Measurements from ENCODE around the gene LRRC2. TPM values are rescaled to one million over a fixed set of nuclear protein-coding genes. Genes with fewer than 3 reads are reported as not detected.
"Not testable (repeated sequence)": the region's sequence is repeated elsewhere in the genome, so short reads cannot be mapped to it uniquely, and the experiment has no call there.

LRRC2 gene
- polyA plus RNA-seq, 6 donors from 2014 or later, result not detected

GRCh38 chr3:46594723-46595122, 28.6 kb upstream of the LRRC2 start:
- no peak overlapping the region for H3K4me3 Mint-ChIP-seq
- H3K27ac Mint-ChIP-seq, result no peak overlapping the region
- no peak for DNase-seq
- no peak for ATAC-seq (ENCODE audit: low read depth in 2 of 2)
- no peaks in the 10 kb centered on the region for H3K4me1 Mint-ChIP-seq
- peaks cover 4 to 12% (median 7%) of the 10 kb centered on the region in 3 donors for H3K27me3 Mint-ChIP-seq
- no peaks in the 10 kb centered on the region for H3K36me3 Mint-ChIP-seq
- no peaks in the 10 kb centered on the region for H3K9me3 Mint-ChIP-seq

DNA sequence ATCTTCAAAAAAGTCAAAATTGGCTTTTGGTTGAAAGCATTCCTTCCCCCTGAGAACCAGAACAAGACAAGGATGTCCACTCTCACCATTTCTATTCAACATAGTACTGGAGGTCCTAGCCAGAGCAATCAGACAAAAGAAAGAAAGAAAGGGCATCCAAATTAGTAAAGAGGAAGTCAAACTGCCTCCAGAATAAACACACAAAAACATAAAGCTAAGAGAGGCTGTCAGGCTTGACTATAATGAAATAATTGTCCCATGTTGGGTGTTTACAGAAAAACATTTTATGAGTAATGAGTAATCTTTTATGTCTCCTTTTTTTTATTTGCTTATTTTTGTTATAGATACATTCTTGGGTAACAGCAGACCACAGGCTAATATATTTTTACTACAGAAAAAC, 27.9 kb upstream of the LRRC2 start:
- Mint-ChIP-seq H3K27me3 (peaks cover 4 to 9% (median 9%) of the 10 kb centered on the region in 3 donors), H3K4me3 (no peak overlapping the region), H3K9me3 (no peaks in the 10 kb centered on the region), H3K27ac (no peak overlapping the region), H3K4me1 (no peaks in the 10 kb centered on the region), H3K36me3 (no peaks in the 10 kb centered on the region)
- ATAC-seq (ENCODE audit: low read depth in 2 of 2), result no peak
- no peak for DNase-seq

GRCh38 chr3:46593274-46593862, 27.3 kb upstream of the LRRC2 start:
- Mint-ChIP-seq H3K4me1 (no peaks in the 10 kb centered on the region), H3K27ac (peak overlapping the region in 1 of 6 donors; percentile 59), H3K27me3 (peaks cover 4 to 9% (median 9%) of the 10 kb centered on the region in 3 donors), H3K4me3 (no peak overlapping the region), H3K9me3 (no peaks in the 10 kb centered on the region), H3K36me3 (no peaks in the 10 kb centered on the region)
- DNase-seq, result no peak
- no peak for ATAC-seq (ENCODE audit: low read depth in 2 of 2)

DNA sequence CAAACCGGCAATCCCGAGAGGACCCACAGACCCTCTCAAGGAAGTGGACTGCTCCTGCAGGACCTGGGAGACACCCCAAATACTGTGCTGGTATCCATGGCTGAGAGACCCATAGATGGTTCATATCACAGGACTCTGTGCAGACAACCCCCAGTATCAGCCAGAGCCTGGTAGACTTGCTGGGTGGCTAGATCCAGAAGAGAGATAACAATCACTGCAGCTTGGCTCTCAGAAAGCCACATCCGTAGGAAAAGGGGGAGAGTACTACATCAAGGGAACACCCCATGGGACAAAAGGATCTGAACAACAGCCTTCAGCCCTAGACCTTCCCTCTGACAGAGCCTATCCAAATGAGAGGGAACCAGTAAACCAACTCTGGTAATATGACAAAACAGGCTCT, 21.2 kb upstream of the LRRC2 start:
- ATAC-seq (ENCODE audit: low read depth in 2 of 2); H3K9me3 Mint-ChIP-seq; DNase-seq; H3K4me3 Mint-ChIP-seq; H3K4me1 Mint-ChIP-seq; H3K36me3 Mint-ChIP-seq: not testable (repeated sequence)
- H3K27ac Mint-ChIP-seq, result peak overlapping the region in 1 of 6 donors; percentile 5
- H3K27me3 Mint-ChIP-seq, result peaks cover 6 to 27% (median 18%) of the 10 kb centered on the region in 3 donors

DNA sequence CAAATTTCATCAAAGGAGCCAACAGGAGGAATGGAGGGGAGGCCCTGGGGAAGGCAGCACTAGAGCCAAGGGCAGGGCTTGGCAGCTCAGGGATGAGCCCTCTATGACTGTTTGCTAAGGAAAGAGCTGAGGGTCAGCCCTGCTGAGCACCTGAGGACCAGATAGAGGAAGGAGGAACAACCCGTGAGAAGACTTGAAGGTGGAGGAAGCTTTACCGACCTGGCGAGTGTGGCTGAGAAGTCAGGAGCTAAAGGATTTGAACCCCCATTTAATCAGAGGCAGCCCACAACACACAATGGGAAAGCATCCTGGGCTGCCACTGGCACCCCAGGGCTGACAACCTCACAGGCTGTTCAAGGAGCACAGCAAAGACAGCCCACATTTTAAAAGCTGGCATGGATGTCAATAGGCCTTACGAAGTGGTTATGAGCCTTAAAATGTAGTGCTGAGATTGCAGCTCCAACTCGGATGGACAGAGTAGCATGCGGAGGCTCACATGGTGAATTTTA, 20.7 kb upstream of the LRRC2 start:
- Mint-ChIP-seq H3K9me3 (no peaks in the 10 kb centered on the region), H3K27me3 (peaks cover 9 to 27% (median 18%) of the 10 kb centered on the region in 3 donors), H3K36me3 (no peaks in the 10 kb centered on the region), H3K4me3 (no peak overlapping the region), H3K27ac (peak overlapping the region in 1 of 6 donors; percentile 5), H3K4me1 (no peaks in the 10 kb centered on the region)
- DNase-seq (no peak), ATAC-seq (ENCODE audit: low read depth in 2 of 2) (no peak)

- Mint-ChIP-seq H3K27me3 (peaks cover 11 to 32% (median 18%) of the 10 kb centered on the region in 3 donors), H3K4me3 (no peak overlapping the region), H3K4me1 (no peaks in the 10 kb centered on the region), H3K9me3 (no peaks in the 10 kb centered on the region), H3K27ac (no peak overlapping the region), H3K36me3 (no peaks in the 10 kb centered on the region)
- DNase-seq (no peak), ATAC-seq (ENCODE audit: low read depth in 2 of 2) (no peak)
Observed at GRCh38 chr3:46585799-46586693, 19.9 kb upstream of the LRRC2 start.

DNA sequence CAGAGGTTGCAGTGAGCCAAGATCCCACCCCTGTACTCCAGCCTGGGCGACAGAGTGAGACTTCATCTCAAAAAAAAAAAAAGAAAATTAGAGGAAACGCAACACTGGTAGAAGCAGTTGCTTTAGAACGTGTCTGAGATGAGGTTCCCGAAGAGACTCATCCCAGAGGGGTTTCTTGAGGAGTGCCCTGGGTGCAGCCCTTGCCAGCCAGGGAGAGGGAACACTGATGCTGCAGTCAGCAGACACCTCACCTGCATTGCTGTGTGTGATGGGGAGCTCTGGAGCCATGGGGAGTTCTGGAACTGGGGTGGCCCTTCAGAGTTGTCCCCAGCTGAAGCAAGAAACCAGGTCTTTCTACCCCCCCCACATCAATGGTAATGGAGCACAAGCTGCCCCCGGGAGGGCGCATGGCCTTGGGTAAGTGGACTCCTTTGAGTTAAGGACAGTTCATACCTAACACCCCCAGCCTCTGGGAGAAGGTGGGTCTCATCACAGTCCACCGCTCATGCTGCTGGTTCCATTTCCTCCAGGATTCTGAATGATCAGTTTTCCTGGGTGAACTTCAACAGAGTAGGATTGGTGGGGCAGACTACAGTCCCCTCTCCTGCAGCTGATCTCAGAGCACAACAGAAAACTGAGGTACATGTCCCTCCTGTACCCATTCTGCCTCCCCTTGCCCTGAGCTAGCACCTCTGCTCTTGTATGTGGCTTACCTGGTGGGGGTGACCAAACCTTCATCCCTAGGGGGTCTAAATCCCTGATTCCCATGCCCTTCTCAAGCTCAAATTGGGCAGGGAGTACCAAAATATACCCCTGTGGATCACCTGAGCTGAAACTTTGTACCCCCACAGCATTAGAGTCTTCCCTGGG, 18.7 kb upstream of the LRRC2 start:
- ATAC-seq (ENCODE audit: low read depth in 2 of 2), result no peak
- H3K4me1 Mint-ChIP-seq, result no peaks in the 10 kb centered on the region
- H3K27me3 Mint-ChIP-seq, result peaks cover 11 to 28% (median 16%) of the 10 kb centered on the region in 3 donors
- DNase-seq, result no peak
- no peaks in the 10 kb centered on the region for H3K36me3 Mint-ChIP-seq
- no peaks in the 10 kb centered on the region for H3K9me3 Mint-ChIP-seq
- no peak overlapping the region for H3K27ac Mint-ChIP-seq
- H3K4me3 Mint-ChIP-seq, result no peak overlapping the region

- Mint-ChIP-seq H3K4me1 (peaks cover 0 to 10% (median 2%) of the 10 kb centered on the region in 3 donors), H3K27me3 (peaks cover 13 to 35% (median 20%) of the 10 kb centered on the region in 3 donors), H3K9me3 (no peaks in the 10 kb centered on the region), H3K36me3 (no peaks in the 10 kb centered on the region), H3K4me3 (no peak overlapping the region), H3K27ac (no peak overlapping the region)
- ATAC-seq (ENCODE audit: low read depth in 2 of 2) (no peak), DNase-seq (no peak)
Observed at GRCh38 chr3:46580675-46581074, 14.6 kb upstream of the LRRC2 start.

DNA sequence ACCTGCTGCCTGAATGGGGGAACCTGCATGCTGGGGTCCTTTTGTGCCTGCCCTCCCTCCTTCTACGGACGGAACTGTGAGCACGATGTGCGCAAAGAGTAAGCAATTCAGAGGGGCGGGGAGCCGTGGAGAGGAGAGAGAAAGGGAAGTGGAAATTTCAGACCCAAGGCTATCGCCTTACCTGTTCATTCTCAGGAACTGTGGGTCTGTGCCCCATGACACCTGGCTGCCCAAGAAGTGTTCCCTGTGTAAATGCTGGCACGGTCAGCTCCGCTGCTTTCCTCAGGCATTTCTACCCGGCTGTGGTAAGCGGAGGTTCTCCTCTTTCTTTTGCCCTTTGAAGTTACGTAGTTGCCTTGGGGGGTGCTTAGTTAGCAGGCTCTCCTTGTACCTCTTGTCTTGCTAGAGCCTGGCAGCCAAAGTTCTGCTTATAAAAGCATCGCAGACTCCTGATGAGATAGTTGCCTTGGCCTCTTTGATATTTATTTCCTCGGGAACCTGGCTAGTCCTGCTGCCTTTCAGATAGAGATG, 13.7 kb upstream of the LRRC2 start:
- Mint-ChIP-seq H3K4me3 (no peak overlapping the region), H3K9me3 (no peaks in the 10 kb centered on the region), H3K4me1 (peaks cover 0 to 10% (median 2%) of the 10 kb centered on the region in 3 donors), H3K27ac (peak overlapping the region in 1 of 6 donors; percentile 7), H3K27me3 (peaks cover 14 to 32% (median 19%) of the 10 kb centered on the region in 3 donors), H3K36me3 (no peaks in the 10 kb centered on the region)
- ATAC-seq (ENCODE audit: low read depth in 2 of 2) (no peak), DNase-seq (no peak)

DNA sequence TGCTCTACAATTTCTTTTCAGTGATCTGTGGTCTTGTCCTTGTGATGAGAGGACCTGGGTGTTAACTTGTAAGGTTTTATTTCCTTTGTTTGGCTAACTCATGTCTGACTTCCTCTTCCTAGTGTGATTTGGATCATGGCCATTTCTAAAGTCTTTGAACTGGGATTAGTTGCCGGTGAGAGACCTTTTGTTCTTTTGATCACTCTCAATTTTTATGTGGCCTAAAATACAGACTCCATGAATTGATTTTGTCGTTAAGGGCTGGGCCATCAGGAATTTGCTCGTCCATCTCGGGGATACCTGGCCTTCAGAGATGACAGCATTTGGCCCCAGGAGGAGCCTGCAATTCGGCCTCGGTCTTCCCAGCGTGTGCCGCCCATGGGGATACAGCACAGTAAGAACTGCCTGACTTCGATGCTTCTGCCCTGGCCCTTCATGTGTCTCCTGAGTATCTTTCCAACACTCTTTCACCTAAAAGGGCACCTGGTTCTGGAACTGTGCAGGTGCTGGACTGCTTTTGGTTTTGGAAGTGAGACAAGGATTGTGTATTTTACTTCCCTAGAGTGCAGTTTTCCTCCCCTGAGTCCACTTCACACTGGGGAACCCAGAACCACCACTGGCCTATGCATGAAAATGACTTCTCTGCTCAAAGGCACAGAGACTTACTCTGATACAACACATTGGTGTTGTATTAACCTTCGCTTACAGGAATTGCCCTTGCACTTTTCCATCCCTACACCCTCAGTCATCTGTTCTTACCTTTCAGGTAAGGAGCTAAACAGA, 13.1 kb upstream of the LRRC2 start:
- Mint-ChIP-seq H3K27me3 (peaks cover 14 to 32% (median 26%) of the 10 kb centered on the region in 3 donors), H3K4me1 (peaks cover 0 to 10% (median 2%) of the 10 kb centered on the region in 3 donors), H3K4me3 (no peak overlapping the region), H3K36me3 (no peaks in the 10 kb centered on the region), H3K27ac (no peak overlapping the region), H3K9me3 (no peaks in the 10 kb centered on the region)
- ATAC-seq (ENCODE audit: low read depth in 2 of 2) (no peak), DNase-seq (no peak)

GRCh38 chr3:46577580-46578249, 11.6 kb upstream of the LRRC2 start:
- Mint-ChIP-seq H3K27me3 (peaks cover 20 to 37% (median 36%) of the 10 kb centered on the region in 3 donors), H3K4me1 (peaks cover 0 to 10% (median 2%) of the 10 kb centered on the region in 3 donors)
- not testable (repeated sequence) for ATAC-seq (ENCODE audit: low read depth in 2 of 2)

DNA sequence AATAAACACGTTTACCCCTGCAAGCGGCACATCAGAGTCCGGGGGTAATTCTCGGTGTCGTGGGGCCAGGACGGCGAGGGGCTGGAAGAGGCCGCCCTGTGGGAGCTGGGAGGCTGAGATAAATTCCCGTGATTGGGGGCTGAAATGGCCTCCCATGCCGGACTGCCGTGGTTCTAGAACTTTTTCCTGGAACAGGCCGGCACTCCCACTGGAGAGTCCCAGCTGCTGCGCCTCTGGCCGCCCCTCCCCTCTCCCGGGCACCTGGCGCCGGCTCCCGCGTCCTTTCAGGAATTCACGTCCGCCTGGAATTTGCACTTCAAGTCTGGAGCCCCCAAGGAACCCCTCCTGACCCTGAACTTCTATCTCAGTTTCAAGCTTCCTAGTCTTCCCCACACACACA, 10.8 kb upstream of the LRRC2 start:
- H3K36me3 Mint-ChIP-seq, result no peaks in the 10 kb centered on the region
- no peak overlapping the region for H3K4me3 Mint-ChIP-seq
- peaks cover 24 to 40% (median 36%) of the 10 kb centered on the region in 3 donors for H3K27me3 Mint-ChIP-seq
- H3K4me1 Mint-ChIP-seq, result peaks cover 0 to 10% (median 2%) of the 10 kb centered on the region in 3 donors
- DNase-seq, result no peak
- H3K27ac Mint-ChIP-seq, result no peak overlapping the region
- no peaks in the 10 kb centered on the region for H3K9me3 Mint-ChIP-seq
- no peak for ATAC-seq (ENCODE audit: low read depth in 2 of 2)

More at GRCh38 chr3:46577580-46578249, 11.6 kb upstream of the LRRC2 start:
- not testable (repeated sequence) for DNase-seq, H3K4me3 Mint-ChIP-seq, H3K36me3 Mint-ChIP-seq, H3K9me3 Mint-ChIP-seq, H3K27ac Mint-ChIP-seq

All from naive B cell (primary cell).